HG02852 (cell line): ENCODE measurements around the gene LDLRAD4.

ENCODE experiments used
- ATAC-seq: cut with Tn5 transposase; IDR thresholded peaks from one replicate; pipeline ENCODE4 v1.9.1; 2021; ENCODE audit warnings: mild to moderate bottlenecking, moderate library complexity; ENCODE audit not compliant: unreplicated experiment

The LDLRAD4 gene

GRCh38 chr18:13577781-13578180 lies 359.2 kb downstream of the LDLRAD4 start:
- no peak for ATAC-seq

DNA sequence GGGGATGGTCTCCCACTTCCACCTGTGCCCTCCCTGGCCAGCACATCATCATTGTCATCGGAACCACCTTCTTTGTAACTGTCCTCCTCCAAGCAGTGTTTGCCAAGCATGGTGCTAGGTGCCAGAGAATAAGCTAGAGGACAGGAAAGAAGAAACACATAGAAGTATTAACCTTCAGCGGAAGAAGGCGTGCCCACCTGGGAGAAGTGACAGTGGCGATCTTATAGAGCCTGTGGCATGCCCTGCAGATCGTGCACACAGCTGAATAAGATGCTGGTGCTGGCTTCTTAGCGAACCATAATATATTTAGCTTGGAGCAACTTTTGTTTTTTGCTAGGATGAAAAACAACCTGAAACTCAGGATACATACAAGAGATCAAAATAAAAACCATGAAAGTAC lies 359.8 kb downstream of the LDLRAD4 start:
- no peak for ATAC-seq

- no peak for ATAC-seq
These were observed 361.3 kb downstream of the LDLRAD4 start for GRCh38 chr18:13579874-13580273.

GRCh38 chr18:13580351-13580750 lies 361.8 kb downstream of the LDLRAD4 start:
- ATAC-seq: no peak

GRCh38 chr18:13580991-13581390 lies 362.4 kb downstream of the LDLRAD4 start:
- ATAC-seq: no peak

GRCh38 chr18:13581496-13582177 lies 363.1 kb downstream of the LDLRAD4 start:
- ATAC-seq: no peak

- ATAC-seq: no peak
These were observed 363.7 kb downstream of the LDLRAD4 start for GRCh38 chr18:13582178-13582670.

DNA sequence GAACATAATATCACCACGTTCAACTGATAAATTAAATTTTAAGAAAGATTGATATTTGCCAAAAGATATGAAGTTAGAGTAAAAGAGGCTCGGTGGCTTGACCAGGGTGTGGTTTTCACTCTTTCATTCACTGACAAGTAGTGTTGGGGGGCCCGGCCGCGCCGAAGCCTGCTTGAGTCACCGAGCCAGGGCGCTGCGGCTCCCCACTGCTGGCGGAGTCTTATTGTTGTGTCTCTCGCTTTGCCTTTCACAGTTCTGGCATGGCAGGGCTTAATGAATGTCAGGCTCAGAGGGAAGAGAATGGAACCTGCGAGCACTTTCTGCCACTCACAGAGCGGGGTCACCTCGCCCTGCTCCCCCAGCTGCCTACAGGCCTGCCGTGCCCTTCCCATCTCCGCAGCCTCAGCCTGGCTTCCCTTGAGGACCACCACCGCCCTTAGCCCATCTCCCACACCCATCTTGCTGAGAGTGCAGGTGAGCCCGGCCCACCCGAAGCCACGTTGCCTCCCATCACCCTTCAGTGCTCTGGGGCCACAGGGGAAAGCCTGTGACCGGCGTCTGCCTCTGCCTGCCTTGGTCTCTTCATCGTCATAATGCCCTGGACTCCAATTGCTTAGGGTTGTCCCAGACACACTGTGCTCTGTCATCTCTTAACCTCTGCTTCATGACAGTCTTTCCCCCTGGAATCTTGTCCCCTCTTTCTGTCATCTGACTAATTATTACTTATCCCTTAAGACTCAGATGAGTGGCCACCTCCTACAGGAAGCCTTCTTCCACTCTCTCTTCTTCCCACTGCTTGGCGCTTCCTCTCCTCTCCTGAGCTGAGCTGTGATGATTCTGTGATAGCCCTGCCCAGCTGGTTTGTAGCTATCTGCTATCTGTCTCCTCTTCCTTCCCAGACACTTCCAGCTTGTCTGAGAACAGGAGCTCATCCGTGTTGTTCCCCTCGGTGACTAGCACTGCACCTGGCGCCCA lies 365.3 kb downstream of the LDLRAD4 start:
- ATAC-seq: no peak

DNA sequence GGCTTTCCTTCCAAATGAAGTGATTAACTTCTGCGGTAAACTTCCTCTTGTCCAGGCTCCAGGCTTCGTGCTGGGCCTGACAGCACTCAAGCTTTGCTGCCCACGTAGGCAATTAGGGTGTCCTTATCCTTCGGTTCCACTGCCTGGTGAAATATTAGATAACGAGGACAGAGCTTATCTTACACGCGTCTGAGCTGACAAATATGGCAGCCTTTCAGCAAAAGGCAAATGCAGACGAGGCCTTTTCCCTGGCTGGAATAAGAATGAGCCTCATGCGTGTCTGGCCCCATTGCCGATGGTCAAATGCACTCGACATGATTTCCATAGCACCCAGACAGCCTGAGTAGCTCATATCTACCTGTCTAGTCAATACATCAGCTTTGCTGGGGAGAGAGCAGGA lies 366.3 kb downstream of the LDLRAD4 start:
- ATAC-seq: no peak

DNA sequence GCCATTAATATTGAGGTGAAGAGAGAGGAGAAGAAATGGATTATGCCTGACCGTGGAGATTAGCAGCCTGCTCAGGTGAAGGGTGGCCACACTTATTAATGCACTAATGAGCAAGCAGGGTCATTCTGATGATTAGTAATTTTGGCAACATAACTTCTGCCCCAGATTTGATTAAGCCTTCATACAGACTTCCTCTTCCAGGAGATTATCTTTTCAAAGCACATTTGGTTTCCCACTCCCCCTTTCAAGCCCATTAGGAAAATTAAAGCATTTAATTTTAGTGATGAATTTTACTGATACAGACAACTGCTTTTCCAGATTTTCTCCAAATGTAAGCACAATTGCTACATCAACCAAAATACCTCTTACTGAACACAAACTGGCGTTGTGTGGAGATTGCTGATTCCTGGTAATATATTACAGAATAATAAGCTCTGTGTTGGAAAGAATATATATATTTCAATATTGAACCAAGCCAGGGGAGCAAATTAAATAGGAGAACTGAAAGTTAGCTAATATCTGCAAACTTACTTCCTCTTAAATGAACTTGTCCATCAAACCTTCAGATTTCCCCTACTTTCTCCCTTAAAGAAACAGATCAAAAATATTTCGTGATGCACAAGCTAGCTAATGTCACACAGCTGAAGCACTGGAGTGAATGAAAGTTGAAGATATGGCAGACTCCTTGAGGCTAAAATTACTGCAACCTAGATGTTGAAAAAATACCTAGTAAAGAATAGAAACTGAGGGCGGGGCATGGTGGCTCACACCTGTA lies 367.0 kb downstream of the LDLRAD4 start:
- ATAC-seq: no peak

DNA sequence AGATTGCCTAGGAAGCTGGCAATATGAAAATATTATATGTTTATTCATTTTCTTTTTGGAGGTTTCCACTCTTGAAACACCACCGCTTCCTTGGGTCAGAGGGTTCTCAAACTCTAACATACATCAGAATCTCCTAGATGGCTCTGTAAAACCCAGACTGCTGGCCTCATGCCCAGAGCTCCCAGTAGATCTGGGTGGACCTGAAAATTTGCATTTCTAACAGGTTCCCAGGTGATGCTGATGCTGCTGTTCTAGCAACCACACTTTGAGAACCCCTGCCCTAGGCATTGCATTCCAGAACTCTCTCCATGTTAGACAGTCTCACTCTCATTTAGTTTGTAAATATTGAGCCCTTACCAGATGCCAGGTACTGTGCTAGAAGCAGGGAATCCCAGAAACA lies 368.4 kb downstream of the LDLRAD4 start:
- no peak for ATAC-seq

DNA sequence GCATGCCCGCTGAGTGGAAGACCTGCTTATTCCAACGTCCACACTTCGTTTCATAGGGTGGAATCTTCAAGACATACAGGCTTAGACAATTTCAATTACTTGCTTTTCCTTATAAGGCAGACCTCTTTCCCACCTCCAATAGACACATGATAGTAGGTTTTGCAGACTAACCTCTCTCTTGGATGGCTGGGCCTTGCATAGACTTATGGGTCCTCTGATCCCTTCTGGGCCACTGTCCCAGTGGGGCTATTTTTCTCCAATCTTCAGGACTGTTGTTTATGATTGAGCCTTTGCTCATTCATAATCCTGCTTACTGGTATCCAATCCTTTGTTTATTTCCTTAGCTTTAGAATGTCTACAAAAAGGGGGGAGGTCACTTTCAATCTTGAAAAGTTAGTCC lies 368.9 kb downstream of the LDLRAD4 start:
- no peak for ATAC-seq

GRCh38 chr18:13587937-13588336 lies 369.4 kb downstream of the LDLRAD4 start:
- no peak for ATAC-seq

GRCh38 chr18:13589316-13589715 lies 370.8 kb downstream of the LDLRAD4 start:
- no peak for ATAC-seq

DNA sequence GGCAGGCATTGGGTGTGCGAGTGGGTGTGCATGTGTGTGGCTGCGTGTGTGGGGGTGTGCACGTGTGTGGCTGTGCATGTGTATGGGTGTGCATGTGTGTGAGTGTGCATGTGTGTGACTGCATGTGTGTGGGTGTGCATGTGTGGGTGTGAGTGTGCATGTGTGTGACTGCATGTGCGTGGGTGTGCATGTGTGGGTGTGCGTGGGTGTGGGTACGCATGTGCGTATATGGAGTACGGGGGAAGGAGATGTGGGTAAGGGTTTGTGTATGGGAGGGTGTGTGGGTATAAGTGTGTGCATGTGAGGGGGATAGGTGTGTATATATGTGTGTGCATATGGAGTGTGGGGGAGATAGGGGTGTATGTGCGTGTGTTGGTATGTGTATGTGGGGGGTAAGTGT lies 371.4 kb downstream of the LDLRAD4 start:
- ATAC-seq: no peak

DNA sequence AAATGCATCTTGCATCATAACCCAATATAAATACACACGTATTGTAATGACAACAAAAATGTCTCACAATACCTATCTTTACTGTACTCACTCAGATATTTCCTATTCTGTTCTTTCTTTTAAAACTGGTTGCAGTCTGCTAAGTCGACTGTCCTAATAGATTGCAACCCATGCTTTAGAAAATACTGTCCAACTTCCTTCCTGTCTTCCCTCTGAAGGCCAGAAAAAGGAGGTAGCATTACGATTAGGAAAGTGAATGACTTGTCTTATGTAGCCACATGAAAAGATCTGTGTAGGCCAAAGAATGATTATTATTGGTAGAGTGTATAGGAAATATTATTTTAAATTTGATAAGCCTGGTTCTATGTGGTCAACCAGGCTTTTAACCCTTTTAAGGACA lies 373.7 kb downstream of the LDLRAD4 start:
- ATAC-seq: no peak

DNA sequence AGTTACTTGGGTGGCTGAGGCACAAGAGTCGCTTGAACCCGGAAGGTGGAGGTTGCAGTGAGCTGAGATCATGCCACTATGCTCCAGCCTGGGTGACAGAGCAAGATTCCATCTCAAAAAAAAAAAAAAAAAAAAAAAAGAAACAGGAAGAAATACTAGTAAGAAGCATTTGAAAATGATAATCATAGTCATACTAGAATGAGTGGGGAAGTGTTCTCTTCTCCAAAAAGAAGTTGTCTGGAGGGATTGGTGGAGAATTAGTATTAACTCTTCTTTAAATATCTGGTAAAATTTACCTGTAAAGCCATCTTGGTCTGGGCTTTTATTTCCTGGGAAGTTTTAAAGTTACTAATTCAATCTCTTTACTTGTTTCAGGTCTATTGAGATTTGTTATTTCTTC lies 376.0 kb downstream of the LDLRAD4 start:
- no peak for ATAC-seq

DNA sequence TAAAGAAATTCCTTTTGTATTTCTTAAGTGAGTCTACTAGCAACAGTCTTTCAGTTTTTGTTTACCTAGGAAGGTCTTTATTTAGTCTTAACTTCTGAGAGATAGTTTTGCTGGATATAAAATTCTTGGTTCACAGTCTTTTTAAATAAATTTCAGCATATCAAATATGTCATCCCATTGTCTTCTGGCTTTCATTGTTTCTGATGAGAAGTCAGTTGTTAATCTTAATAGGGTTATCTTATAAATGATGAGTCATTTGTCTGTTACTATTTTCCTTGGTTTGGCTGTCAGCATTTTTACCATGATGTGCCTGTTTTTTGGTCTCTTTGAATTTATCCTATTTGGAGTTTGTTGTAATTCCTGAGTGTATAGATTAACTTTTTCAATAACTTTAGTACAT lies 378.5 kb downstream of the LDLRAD4 start:
- no peak for ATAC-seq

DNA sequence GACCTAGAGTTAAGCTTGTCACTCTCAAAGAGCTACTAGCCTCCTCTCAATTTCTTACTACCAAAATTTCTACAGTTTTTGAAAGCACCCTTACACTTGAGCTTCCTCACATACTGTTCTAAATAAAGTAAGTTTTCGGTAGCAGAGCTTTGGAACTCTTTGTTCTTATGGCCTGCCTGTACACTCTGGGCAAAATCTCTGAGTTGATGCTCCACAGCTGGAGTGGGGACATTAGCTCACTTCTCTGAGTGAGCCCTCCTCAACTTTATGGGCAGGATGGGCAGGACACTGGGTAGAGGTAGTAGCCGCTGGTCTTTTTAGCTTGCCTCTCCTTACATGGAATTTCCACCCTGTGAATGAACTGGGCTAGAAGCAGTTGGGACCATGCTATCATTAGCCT lies 380.0 kb downstream of the LDLRAD4 start:
- ATAC-seq: no peak

DNA sequence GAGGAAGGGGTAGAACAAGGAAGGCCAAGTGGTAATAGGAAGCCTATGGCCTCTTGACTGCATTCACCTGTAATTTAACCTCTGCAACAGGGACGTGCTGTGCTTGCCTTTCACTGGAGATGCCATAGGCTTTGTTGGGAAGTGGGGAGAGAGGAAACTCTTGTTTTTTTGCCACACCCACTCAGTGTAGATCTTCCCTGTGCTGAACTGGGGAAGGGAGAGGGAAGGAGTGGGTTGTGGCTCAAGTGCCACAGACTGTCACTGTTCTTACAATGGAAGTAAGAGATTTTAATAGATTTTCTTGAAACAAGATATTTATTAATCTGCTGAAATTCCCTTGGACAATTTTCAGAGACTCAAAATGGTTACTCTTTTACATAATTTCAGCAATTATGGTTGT lies 380.5 kb downstream of the LDLRAD4 start:
- no peak for ATAC-seq

- ATAC-seq: no peak
These were observed 384.9 kb downstream of the LDLRAD4 start for GRCh38 chr18:13603304-13604019.
